Peyer's patch (tissue), 4 donors: ENCODE data around the gene TMEM186. TPM values are rescaled to one million over a fixed set of nuclear protein-coding genes. Genes with fewer than 3 reads are reported as not detected.
"Not testable (repeated sequence)": the region's sequence is repeated elsewhere in the genome, so short reads cannot be mapped to it uniquely, and the experiment has no call there.

Experiments
- DNase-seq, 3 donors: peaks; one replicate each; pipeline ENCODE4 v3.0.0-alpha.2; 2017 to 2019
- H3K27ac ChIP-seq, 4 donors: fragments of 200-600 bp; sonication (generic); one replicate each; pipeline ENCODE4 v1.5.1; 2016 to 2019
- H3K27me3 ChIP-seq, 2 donors: fragments of 200-600 bp; sonication (generic); one replicate each; pipeline ENCODE4 v1.5.1; 2019
- H3K36me3 ChIP-seq, 3 donors: fragments of 200-600 bp; sonication (generic); one replicate each; pipeline ENCODE4 v1.5.1; 2016 to 2019
- H3K4me1 ChIP-seq, 4 donors: fragments of 200-600 bp; sonication (generic); one replicate each; pipeline ENCODE4 v1.5.1; 2016 to 2019
- H3K4me3 ChIP-seq, 4 donors: fragments of 200-600 bp; sonication (generic); 1 replicate in 3 of 4; 2 replicates in 1 of 4; pipeline ENCODE4 v1.5.1; 2016 to 2019; ENCODE audit warnings: mild to moderate bottlenecking in 1 of 4
- H3K9me3 ChIP-seq, 4 donors: fragments of 200-600 bp; sonication (generic); one replicate each; pipeline ENCODE4 v1.5.1; 2016 to 2019; ENCODE audit warnings: mild to moderate bottlenecking in 1 of 4
- POLR2A ChIP-seq, 2 donors: fragments of 450-650 bp; IDR thresholded peaks; one replicate each; pipeline ENCODE4 v1.5.1; 2017; ENCODE audit warnings: antibody characterized with exemption in 2 of 2, mild to moderate bottlenecking in 2 of 2, moderate library complexity in 2 of 2
- total RNA-seq, 4 donors: library from RNA; depleted of rRNA; stranded (reverse); fragments of >200 nt; gene quantifications; one replicate each; pipeline ENCODE4 v1.1.0, GENCODE V29; 2016
- TF ChIP-seq, protein P1 (sequence below), 6 experiments: fragments of 450-650 bp in 4 of 6; fragments of 200-600 bp in 2 of 6; sonication (generic) in 1 of 6; IDR thresholded peaks; one replicate each; pipeline ENCODE4 v1.5.1; 2017 to 2019; ENCODE audit warnings: antibody characterized with exemption in 6 of 6, mild to moderate bottlenecking in 3 of 6, moderate library complexity in 1 of 6

The TMEM186 gene
- total RNA-seq, 4 donors from 2014 or later, result 2.3 to 5.6 (median 4.9) TPM; not detected in 1

DNA sequence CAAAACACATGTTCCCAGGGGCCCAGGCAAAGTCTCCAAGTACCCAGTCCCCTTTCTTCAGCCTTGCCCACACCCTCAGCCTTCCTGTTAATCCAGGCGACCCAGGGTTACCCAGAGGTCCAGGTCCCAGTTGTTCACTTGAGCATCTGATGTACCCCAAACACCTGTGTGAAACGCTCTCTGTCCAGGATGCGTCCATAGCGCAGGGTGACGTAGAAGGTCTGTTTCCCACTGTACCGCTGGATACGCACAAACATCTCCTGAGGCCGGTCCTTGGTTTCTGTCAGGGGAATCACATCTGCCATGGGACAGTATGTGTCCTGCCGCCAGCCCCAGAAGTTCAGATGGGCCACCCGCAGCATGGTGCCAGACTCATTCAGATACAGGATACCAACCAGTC, 1.6 kb downstream of the TMEM186 start:
- Histone ChIP-seq H3K27me3 (no peaks in the 10 kb centered on the region), H3K4me1 (peaks cover 0 to 35% (median 10%) of the 10 kb centered on the region in 4 donors), H3K36me3 (no peaks in the 10 kb centered on the region), H3K27ac (no peak overlapping the region), H3K4me3 (no peak overlapping the region), H3K9me3 (no peaks in the 10 kb centered on the region)
- TF ChIP-seq, protein P1, sequence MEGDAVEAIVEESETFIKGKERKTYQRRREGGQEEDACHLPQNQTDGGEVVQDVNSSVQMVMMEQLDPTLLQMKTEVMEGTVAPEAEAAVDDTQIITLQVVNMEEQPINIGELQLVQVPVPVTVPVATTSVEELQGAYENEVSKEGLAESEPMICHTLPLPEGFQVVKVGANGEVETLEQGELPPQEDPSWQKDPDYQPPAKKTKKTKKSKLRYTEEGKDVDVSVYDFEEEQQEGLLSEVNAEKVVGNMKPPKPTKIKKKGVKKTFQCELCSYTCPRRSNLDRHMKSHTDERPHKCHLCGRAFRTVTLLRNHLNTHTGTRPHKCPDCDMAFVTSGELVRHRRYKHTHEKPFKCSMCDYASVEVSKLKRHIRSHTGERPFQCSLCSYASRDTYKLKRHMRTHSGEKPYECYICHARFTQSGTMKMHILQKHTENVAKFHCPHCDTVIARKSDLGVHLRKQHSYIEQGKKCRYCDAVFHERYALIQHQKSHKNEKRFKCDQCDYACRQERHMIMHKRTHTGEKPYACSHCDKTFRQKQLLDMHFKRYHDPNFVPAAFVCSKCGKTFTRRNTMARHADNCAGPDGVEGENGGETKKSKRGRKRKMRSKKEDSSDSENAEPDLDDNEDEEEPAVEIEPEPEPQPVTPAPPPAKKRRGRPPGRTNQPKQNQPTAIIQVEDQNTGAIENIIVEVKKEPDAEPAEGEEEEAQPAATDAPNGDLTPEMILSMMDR (IDR thresholded peaks at IDR 0.05), result no peak
- TF ChIP-seq POLR2A (IDR thresholded peaks at IDR 0.05), result no peak
- DNase-seq, result no peak

DNA sequence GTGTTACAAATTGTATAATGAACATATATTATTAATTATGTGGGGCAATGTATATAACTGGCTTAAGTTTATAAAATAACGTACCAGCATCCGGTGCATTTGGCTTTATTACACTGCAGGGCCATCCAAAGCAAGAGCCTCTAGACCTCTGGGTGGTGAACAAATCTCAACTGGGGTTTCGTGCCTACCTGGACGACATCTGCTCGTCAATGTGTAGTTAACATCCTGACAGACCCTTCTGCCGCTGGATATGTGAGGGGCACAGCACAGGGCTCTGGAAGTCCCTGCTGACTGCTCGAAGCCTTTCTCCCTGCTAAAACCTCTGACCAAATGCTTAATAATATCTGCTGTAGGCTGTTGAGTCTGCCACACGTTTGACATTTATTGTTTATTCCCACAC, 2.3 kb downstream of the TMEM186 start:
- H3K9me3 ChIP-seq, result no peaks in the 10 kb centered on the region
- no peak for DNase-seq
- H3K4me1 ChIP-seq, result peaks cover 0 to 31% (median 10%) of the 10 kb centered on the region in 4 donors
- H3K27me3 ChIP-seq, result no peaks in the 10 kb centered on the region
- no peaks in the 10 kb centered on the region for H3K36me3 ChIP-seq
- H3K27ac ChIP-seq, result no peak overlapping the region
- no peak overlapping the region for H3K4me3 ChIP-seq
- TF ChIP-seq, protein P1 (IDR thresholded peaks at IDR 0.05), result no peak
- no peak for TF ChIP-seq POLR2A (IDR thresholded peaks at IDR 0.05)

DNA sequence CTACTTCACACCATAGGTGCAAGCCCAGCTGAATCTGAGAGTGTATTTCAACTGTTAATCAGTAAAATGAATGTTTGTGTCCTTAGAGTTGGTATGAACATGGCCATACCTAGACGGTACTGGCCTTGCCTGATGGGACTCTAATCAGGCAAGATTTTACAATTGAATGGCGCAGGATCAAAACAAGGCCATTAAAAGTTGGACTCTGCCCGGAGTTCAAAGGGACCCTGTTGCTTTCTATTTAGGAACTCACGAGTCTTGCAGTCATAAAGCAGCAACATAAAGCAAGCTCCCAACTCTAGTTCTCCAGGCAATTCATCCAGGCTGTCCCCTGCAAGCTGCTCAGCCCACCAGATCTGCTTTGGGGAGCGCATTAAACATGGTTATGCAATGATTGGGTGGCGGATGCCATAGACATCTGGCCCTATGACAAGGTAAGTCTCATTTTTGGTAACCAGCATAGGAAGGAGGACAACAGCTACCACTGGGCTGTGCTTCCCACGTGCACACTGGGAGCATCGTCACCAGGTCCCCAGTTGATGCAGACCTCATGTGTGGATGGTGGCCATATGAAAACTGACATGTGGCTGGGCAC, 8.8 kb downstream of the TMEM186 start:
- TF ChIP-seq, protein P1 (IDR thresholded peaks at IDR 0.05), result no peak
- TF ChIP-seq POLR2A (IDR thresholded peaks at IDR 0.05), result no peak
- DNase-seq, result peak in 1 of 3 donors; percentile 76
- Histone ChIP-seq H3K36me3 (no peaks in the 10 kb centered on the region), H3K9me3 (no peaks in the 10 kb centered on the region), H3K4me3 (no peak overlapping the region), H3K27me3 (no peaks in the 10 kb centered on the region), H3K4me1 (peaks cover 0 to 5% (median 2%) of the 10 kb centered on the region in 4 donors), H3K27ac (peak overlapping the region in 1 of 4 donors; percentile 64)

DNA sequence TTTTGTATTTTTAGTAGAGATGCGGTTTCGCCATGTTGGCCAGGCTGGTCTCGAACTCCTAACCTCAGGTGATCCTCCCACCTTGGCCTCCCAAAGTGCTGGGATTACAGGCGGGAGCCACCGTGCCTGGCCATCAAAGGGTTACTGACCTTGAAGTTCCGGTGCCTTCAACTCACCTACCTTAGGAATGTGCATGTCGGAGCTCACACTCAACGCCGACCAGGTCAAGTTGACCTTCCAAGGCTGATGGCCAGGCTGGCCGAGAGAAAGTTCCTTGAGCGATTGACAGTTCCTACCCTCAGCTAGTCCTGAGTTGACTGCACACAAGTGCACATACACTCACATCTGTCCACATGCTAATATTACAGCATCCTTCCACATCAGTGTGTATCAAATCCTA, 11.1 kb downstream of the TMEM186 start:
- not testable (repeated sequence) for DNase-seq, H3K9me3 ChIP-seq, H3K27me3 ChIP-seq, H3K4me1 ChIP-seq, H3K36me3 ChIP-seq, H3K4me3 ChIP-seq, H3K27ac ChIP-seq

DNA sequence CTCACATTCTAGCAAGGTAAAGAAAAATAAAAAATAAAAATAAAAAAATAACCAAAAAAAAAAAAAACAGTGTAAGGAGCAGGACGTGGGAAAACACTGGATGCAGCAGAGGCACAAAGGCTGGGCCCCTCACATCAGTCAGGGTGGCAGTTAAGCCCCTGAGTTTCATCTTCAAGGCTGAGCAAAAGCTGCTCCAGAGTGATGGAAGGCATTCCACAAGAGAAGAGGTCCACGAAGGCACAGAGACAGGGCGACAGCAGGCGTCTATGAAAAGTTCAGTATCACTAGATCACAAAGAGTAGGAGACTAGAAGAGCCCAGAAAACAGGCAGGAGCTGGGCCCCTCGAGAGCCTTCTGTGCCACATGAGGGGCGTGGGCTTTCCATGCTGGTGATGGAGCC, 12.0 kb downstream of the TMEM186 start:
- Histone ChIP-seq H3K27ac (no peak overlapping the region), H3K36me3 (peaks cover 0 to 10% (median 0%) of the 10 kb centered on the region in 3 donors), H3K4me1 (peaks cover 0 to 5% (median 2%) of the 10 kb centered on the region in 4 donors), H3K4me3 (no peak overlapping the region), H3K9me3 (no peaks in the 10 kb centered on the region), H3K27me3 (no peaks in the 10 kb centered on the region)
- no peak for TF ChIP-seq POLR2A (IDR thresholded peaks at IDR 0.05)
- TF ChIP-seq, protein P1 (IDR thresholded peaks at IDR 0.05), result no peak
- no peak for DNase-seq

DNA sequence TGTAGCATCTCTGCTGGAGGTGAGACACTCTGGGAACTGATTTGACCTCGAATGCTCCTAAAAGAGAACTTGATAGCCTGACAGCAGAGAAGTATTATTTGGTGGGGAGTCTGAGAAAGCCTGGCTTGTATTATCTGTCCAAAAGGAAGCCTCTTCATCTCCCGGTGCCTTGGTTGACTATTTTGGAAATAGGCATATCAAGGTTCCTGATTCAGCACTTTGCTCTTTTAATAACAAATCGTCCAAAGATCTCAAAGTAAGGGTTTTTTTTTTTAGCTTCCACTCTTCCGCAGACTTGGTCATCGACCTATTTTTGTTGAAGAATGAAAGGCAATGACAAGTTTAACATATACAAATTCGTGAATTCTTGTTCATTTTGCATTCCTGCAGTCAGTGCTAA, 14.8 kb downstream of the TMEM186 start:
- no peak overlapping the region for H3K27ac ChIP-seq
- H3K36me3 ChIP-seq, result peaks cover 0 to 12% (median 0%) of the 10 kb centered on the region in 3 donors
- TF ChIP-seq, protein P1 (IDR thresholded peaks at IDR 0.05), result no peak
- TF ChIP-seq POLR2A (IDR thresholded peaks at IDR 0.05), result no peak
- no peak overlapping the region for H3K4me3 ChIP-seq
- DNase-seq, result no peak
- H3K4me1 ChIP-seq, result no peaks in the 10 kb centered on the region
- no peaks in the 10 kb centered on the region for H3K9me3 ChIP-seq
- H3K27me3 ChIP-seq, result no peaks in the 10 kb centered on the region
